Right lobe of liver (tissue), 6 donors: Measurements from ENCODE around the gene MCTP1. TPM values are rescaled to one million over a fixed set of nuclear protein-coding genes. Genes with fewer than 3 reads are reported as not detected.
"Not testable (repeated sequence)": the region's sequence is repeated elsewhere in the genome, so short reads cannot be mapped to it uniquely, and the experiment has no call there.

ENCODE experiments used
- ATAC-seq, 4 donors: fragments of 200-7000 bp; cut with Tn5 transposase; one replicate each; pipeline ENCODE4 v1.9.1; 2020; ENCODE audit warnings: mild to moderate bottlenecking in 4 of 4, moderate library complexity in 4 of 4
- DNase-seq, 3 donors: peaks; one replicate each; pipeline ENCODE4 v3.0.0-alpha.2; 2020
- H3K27ac ChIP-seq, 3 donors: fragments of 200-600 bp; one replicate each; pipeline ENCODE4 v1.8.0; 2022
- H3K27me3 ChIP-seq, 2 donors: fragments of 200-600 bp; one replicate each; pipeline ENCODE4 v1.8.0; 2022
- H3K36me3 ChIP-seq, 4 donors: fragments of 200-600 bp; sonication (generic) in 1 of 4; one replicate each; pipeline versions ENCODE4 v1.5.1 to v1.8.0; 2017 to 2022; ENCODE audit warnings: control low read depth in 1 of 4
- H3K4me1 ChIP-seq, 4 donors: fragments of 200-600 bp; sonication (generic) in 1 of 4; one replicate each; pipeline versions ENCODE4 v1.5.1 to v1.8.0; 2017 to 2022; ENCODE audit warnings: control low read depth in 1 of 4
- H3K4me3 ChIP-seq, 3 donors: fragments of 200-600 bp; one replicate each; pipeline ENCODE4 v1.8.0; 2022
- H3K9me3 ChIP-seq, 4 donors: fragments of 200-600 bp; sonication (generic) in 1 of 4; one replicate each; pipeline versions ENCODE4 v1.5.1 to v1.8.0; 2017 to 2022; ENCODE audit warnings: control low read depth in 1 of 4
- CTCF ChIP-seq, 4 donors: fragments of 200-600 bp in 3 of 4; fragments of 450-650 bp in 1 of 4; IDR thresholded peaks; one replicate each; pipeline versions ENCODE4 v1.5.1 to v1.8.0; 2016 to 2022; ENCODE audit warnings: antibody characterized with exemption in 4 of 4, mild to moderate bottlenecking in 2 of 4
- POLR2A ChIP-seq: fragments of 450-650 bp; IDR thresholded peaks from one replicate; pipeline ENCODE4 v1.6.1; 2017; ENCODE audit warnings: antibody characterized with exemption, mild to moderate bottlenecking
- WGBS: methylation state at CpG from one replicate; pipeline ENCODE4 v1.1.6; 2018; ENCODE audit warnings: low coverage, low lambda C conversion rate; ENCODE audit not compliant: insufficient coverage; ENCODE audit errors: missing lambda C conversion rate; 5-methylcytosine and 5-hydroxymethylcytosine counted together
- intact Hi-C, 2 donors: fragments of 100-400 bp; cut with DNase I; formaldehyde crosslinking; loops; one replicate each; pipeline versions ENCODE4 v1.11.2 to v1.14.1; 2022
- total RNA-seq, 6 experiments: library from RNA; depleted of rRNA in 2 of 6; stranded (reverse); fragments of >200 nt in 2 of 6; fragmentation: NEBNext Ultra II Directional in 3 of 6; extraction: Animal tissue kit (Norgen Biotek cat#: 25700) in 3 of 6; gene quantifications; one replicate each; pipeline versions ENCODE4 v1.1.0 to v1.2.4, GENCODE V29; 2016 to 2023
- donor health status: DM: no; HTN: yes; CAD: no.
- donor health status: DM: no; HTN: no; CAD: no.
- donor health status: DM: no; HTN: no; CAD: no.
- donor health status: DM: no; HTN: yes; CAD: no.
- donor health status: DM: no; HTN: yes; CAD: no.

The MCTP1 gene
- total RNA-seq, 6 experiments from 2014 or later = 1.2 to 5.9 (median 3.5) TPM

GRCh38 chr5:94998670-94999069 lies 286.2 kb downstream of the MCTP1 start:
- H3K4me3 ChIP-seq = no peak overlapping the region
- no peaks in the 10 kb centered on the region for H3K4me1 ChIP-seq
- H3K9me3 ChIP-seq = no peaks in the 10 kb centered on the region
- H3K27me3 ChIP-seq = no peaks in the 10 kb centered on the region
- H3K27ac ChIP-seq = no peak overlapping the region
- DNase-seq (no peak), ATAC-seq (no peak)
- no peak for TF ChIP-seq CTCF (IDR thresholded peaks at IDR 0.05)
- no peak for TF ChIP-seq POLR2A
- intact Hi-C loops = no loop called here
- H3K36me3 ChIP-seq = no peaks in the 10 kb centered on the region
- WGBS = 44% methylated on average over 7 of the region's 7 CpGs

- H3K4me1 ChIP-seq, DNase-seq, ATAC-seq, intact Hi-C loops, H3K9me3 ChIP-seq, H3K4me3 ChIP-seq, H3K36me3 ChIP-seq, H3K27me3 ChIP-seq, H3K27ac ChIP-seq: not testable (repeated sequence)
- WGBS = 67% methylated on average over 1 of the region's 2 CpGs
These were observed 290.4 kb downstream of the MCTP1 start for GRCh38 chr5:94994537-94994936.

- Histone ChIP-seq H3K4me3 (no peak overlapping the region), H3K27me3 (no peaks in the 10 kb centered on the region), H3K9me3 (no peaks in the 10 kb centered on the region), H3K36me3 (no peaks in the 10 kb centered on the region), H3K27ac (no peak overlapping the region), H3K4me1 (no peaks in the 10 kb centered on the region)
- no peak for ATAC-seq
- 75% methylated on average over 1 of the region's 1 CpG for WGBS
- intact Hi-C loops = no loop called here
- no peak for DNase-seq
- TF ChIP-seq CTCF (IDR thresholded peaks at IDR 0.05) = no peak
These were observed 291.4 kb downstream of the MCTP1 start for GRCh38 chr5:94993491-94993890.

GRCh38 chr5:94992325-94992724 lies 292.6 kb downstream of the MCTP1 start:
- Histone ChIP-seq H3K4me3 (no peak overlapping the region), H3K27ac (no peak overlapping the region), H3K27me3 (no peaks in the 10 kb centered on the region), H3K4me1 (no peaks in the 10 kb centered on the region), H3K9me3 (no peaks in the 10 kb centered on the region), H3K36me3 (no peaks in the 10 kb centered on the region)
- DNase-seq (no peak), ATAC-seq (no peak)
- 27% methylated on average over 2 of the region's 2 CpGs for WGBS
- intact Hi-C loops = no loop called here
- TF ChIP-seq POLR2A (no peak), CTCF (IDR thresholded peaks at IDR 0.05) (no peak)

GRCh38 chr5:94983861-94984535 lies 300.9 kb downstream of the MCTP1 start:
- WGBS = 64% methylated on average over 4 of the region's 4 CpGs
- Histone ChIP-seq H3K27ac (no peak overlapping the region), H3K27me3 (no peaks in the 10 kb centered on the region), H3K4me3 (no peak overlapping the region), H3K9me3 (no peaks in the 10 kb centered on the region), H3K4me1 (no peaks in the 10 kb centered on the region), H3K36me3 (no peaks in the 10 kb centered on the region)
- intact Hi-C loops = no loop called here
- TF ChIP-seq POLR2A = no peak
- no peak for TF ChIP-seq CTCF (IDR thresholded peaks at IDR 0.05)
- DNase-seq = no peak
- no peak for ATAC-seq
